WI38 (cell line): Measurements from ENCODE around the gene CCS.
A peak's percentile ranks its signal among the peaks of the same experiment; 100 is the strongest.

Source experiments
- H3K4me3 ChIP-seq: 2 replicates; pipeline ENCODE4 v1.5.1; 2011; ENCODE audit warnings: low read depth, mild to moderate bottlenecking, control low read depth, low read length
- TF ChIP-seq, protein P1 (sequence below): IDR thresholded peaks from 2 replicates; pipeline ENCODE4 v1.5.1; 2012; ENCODE audit warnings: low read depth, mild to moderate bottlenecking, control low read depth, low read length

The CCS gene

GRCh38 chr11:66632952-66633351, 40.0 kb downstream of the CCS start:
- no peak overlapping the region for H3K4me3 ChIP-seq
- TF ChIP-seq, protein P1, sequence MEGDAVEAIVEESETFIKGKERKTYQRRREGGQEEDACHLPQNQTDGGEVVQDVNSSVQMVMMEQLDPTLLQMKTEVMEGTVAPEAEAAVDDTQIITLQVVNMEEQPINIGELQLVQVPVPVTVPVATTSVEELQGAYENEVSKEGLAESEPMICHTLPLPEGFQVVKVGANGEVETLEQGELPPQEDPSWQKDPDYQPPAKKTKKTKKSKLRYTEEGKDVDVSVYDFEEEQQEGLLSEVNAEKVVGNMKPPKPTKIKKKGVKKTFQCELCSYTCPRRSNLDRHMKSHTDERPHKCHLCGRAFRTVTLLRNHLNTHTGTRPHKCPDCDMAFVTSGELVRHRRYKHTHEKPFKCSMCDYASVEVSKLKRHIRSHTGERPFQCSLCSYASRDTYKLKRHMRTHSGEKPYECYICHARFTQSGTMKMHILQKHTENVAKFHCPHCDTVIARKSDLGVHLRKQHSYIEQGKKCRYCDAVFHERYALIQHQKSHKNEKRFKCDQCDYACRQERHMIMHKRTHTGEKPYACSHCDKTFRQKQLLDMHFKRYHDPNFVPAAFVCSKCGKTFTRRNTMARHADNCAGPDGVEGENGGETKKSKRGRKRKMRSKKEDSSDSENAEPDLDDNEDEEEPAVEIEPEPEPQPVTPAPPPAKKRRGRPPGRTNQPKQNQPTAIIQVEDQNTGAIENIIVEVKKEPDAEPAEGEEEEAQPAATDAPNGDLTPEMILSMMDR = no peak

DNA sequence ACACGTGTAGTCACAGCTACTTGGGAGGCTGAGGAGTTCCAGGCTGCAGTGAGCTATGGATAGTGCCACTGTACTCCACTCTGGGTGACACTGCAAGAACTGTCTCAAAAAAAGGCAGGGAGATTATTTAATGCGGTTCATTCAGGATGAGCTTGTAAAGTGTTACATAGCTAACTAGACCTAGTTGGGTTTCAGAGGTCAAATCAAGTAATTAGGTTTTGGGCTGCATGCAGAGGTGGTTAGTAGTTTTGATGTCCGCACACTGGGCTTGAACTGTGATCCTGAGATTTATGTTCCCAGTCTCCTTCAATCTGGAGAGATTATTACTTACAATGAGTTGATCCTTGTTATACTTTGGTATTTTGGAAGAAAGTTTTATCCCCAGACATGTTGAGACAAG, 43.4 kb downstream of the CCS start:
- TF ChIP-seq, protein P1 = no peak
- H3K4me3 ChIP-seq = no peak overlapping the region

- TF ChIP-seq, protein P1 = no peak
- H3K4me3 ChIP-seq = peak overlapping the region; percentile 53
Measured at GRCh38 chr11:66637557-66638176, 44.7 kb downstream of the CCS start.

- TF ChIP-seq, protein P1 = no peak
- H3K4me3 ChIP-seq = peak within 1 kb of the TSS; percentile 95
Measured at GRCh38 chr11:66638177-66639065, 45.4 kb downstream of the CCS start, which contains the start of gene RBM4. Gene RBM4, plus strand, starts transcription at chr11:66638703. Its CDS starts 1,009 bp downstream, at chr11:66639712.

DNA sequence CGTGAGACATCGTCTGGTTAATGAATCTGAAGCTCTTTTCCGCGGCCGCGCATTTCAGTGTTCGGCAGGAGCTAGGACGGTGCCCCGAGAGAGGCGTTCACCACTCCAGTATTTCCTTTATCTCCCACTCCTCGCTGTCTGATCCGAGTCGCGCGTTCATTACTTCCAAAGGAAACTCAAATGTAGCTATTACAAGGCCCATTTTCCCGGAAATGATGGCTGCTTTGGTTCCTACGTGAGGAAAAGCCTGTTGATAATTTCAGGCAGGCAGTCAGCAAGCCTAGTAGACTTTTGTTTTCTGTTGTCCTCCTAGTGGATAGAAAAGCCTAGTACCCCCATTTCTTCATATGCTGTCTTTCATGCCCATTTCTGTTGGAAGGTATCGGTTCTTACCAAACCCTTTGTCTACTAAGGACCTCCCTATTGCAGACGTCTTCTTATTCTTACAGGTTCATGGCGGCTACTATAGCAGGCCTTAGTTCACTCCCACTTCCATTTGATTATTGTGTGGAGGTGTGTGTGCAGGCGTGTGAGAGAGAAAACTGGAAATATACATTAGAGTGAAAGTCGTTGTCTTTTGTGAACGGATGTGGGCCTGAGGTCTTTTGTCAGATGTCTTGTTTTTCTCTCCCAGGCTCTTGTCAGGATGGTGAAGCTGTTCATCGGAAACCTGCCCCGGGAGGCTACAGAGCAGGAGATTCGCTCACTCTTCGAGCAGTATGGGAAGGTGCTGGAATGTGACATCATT, 46.3 kb downstream of the CCS start:
- TF ChIP-seq, protein P1 = no peak

GRCh38 chr11:66639814-66640340, 46.9 kb downstream of the CCS start:
- peak overlapping the region; percentile 95 for H3K4me3 ChIP-seq

More for the DNA sequence above, 46.3 kb downstream of the CCS start:
- H3K4me3 ChIP-seq = peak overlapping the region; percentile 95

DNA sequence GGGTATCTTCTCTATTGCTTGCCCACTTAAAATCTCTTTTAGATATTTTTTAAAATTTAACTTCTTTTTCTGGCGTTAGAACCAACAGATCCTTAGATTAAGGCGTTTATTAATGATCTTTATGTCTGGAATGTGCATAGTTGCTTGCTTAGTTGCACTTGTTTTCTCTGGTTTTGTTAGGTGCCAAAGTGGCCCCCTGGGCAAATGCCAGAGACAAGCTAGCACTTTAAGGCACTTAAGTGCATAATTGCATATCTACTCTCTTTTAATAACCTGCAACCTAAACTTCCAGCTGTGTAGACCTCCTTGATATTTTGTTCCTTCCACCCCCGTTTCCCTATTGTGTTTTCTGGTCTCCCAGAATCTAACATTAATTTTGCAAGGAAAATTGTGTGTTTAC, 48.8 kb downstream of the CCS start:
- H3K4me3 ChIP-seq = peak overlapping the region; percentile 95
- TF ChIP-seq, protein P1 = no peak
